MM.1S (cell line): ENCODE measurements around the gene CENPM.

Source experiments
- DNase-seq: peaks from one replicate; pipeline ENCODE4 v3.0.0-alpha.2; 2015
- H2AFZ ChIP-seq: fragments of 300-600 bp; sonication (generic); 2 replicates; pipeline ENCODE4 v1.6.0; 2016; ENCODE audit warnings: antibody characterized with exemption, low read length
- H3F3A ChIP-seq: fragments of 300-600 bp; sonication (generic); 2 replicates; pipeline ENCODE4 v1.6.1; 2016; ENCODE audit warnings: mild to moderate bottlenecking, antibody characterized with exemption, low read length, moderate library complexity, mixed read lengths; ENCODE audit not compliant: insufficient read depth
- H3K27ac ChIP-seq: fragments of 300-600 bp; sonication (generic); 2 replicates; pipeline ENCODE4 v1.5.1; 2016; ENCODE audit warnings: mild to moderate bottlenecking, low read length
- H3K27me3 ChIP-seq: fragments of 300-600 bp; sonication (generic); replicated peaks from 2 replicates; pipeline ENCODE4 v1.6.0; 2016; ENCODE audit warnings: low read length; ENCODE audit not compliant: insufficient read depth
- H3K36me3 ChIP-seq: fragments of 300-600 bp; sonication (generic); replicated peaks from 2 replicates; pipeline ENCODE4 v1.6.1; 2016; ENCODE audit warnings: mild to moderate bottlenecking, low read length, mixed read lengths; ENCODE audit not compliant: insufficient read depth
- H3K4me1 ChIP-seq: fragments of 300-600 bp; sonication (generic); 2 replicates; pipeline ENCODE4 v1.6.1; 2016; ENCODE audit warnings: low read length, mixed read lengths
- H3K4me2 ChIP-seq: fragments of 300-600 bp; sonication (generic); 2 replicates; pipeline ENCODE4 v1.6.0; 2016; ENCODE audit warnings: low read depth, low read length
- H3K4me3 ChIP-seq: fragments of 300-600 bp; sonication (generic); 2 replicates; pipeline ENCODE4 v1.5.1; 2016; ENCODE audit warnings: low read length, mixed read lengths
- H3K79me2 ChIP-seq: fragments of 300-600 bp; sonication (generic); 2 replicates; pipeline ENCODE4 v1.6.1; 2016; ENCODE audit warnings: mixed run types, low read length, mixed read lengths
- H3K9ac ChIP-seq: fragments of 300-600 bp; sonication (generic); 2 replicates; pipeline ENCODE4 v1.6.1; 2016; ENCODE audit warnings: low read length, mixed read lengths
- H3K9me2 ChIP-seq: fragments of 300-600 bp; sonication (generic); replicated peaks from 2 replicates; pipeline ENCODE4 v1.6.1; 2016; ENCODE audit warnings: mild to moderate bottlenecking, low read length, mixed read lengths; ENCODE audit not compliant: insufficient read depth
- H3K9me3 ChIP-seq: fragments of 300-600 bp; sonication (generic); replicated peaks from 2 replicates; pipeline ENCODE4 v1.6.1; 2016; ENCODE audit warnings: mild to moderate bottlenecking, low read length, mixed read lengths; ENCODE audit not compliant: insufficient read depth
- H4K20me1 ChIP-seq: fragments of 300-600 bp; sonication (generic); 2 replicates; pipeline ENCODE4 v1.6.1; 2016; ENCODE audit warnings: mild to moderate bottlenecking, low read length, moderate library complexity, mixed read lengths; ENCODE audit not compliant: insufficient read depth
- CTCF ChIP-seq: fragments of 300-600 bp; sonication (generic); IDR thresholded peaks from 2 replicates; pipeline ENCODE4 v1.5.1; 2016; ENCODE audit warnings: antibody characterized with exemption, low read length, mixed read lengths
- EZH2 ChIP-seq: fragments of 300-600 bp; sonication (generic); optimal IDR thresholded peaks from 2 replicates; pipeline ENCODE3; 2017; ENCODE audit warnings: low read depth, mild to moderate bottlenecking, antibody characterized with exemption, low read length, mixed read lengths
- EZH2phosphoT487 ChIP-seq: fragments of 300-600 bp; sonication (generic); IDR thresholded peaks from 2 replicates; pipeline ENCODE4 v1.6.1; 2018; ENCODE audit warnings: antibody characterized with exemption, low read length

The CENPM gene

GRCh38 chr22:41915035-41915785, 31.7 kb downstream of the CENPM start, which contains the start of gene SHISA8:
SHISA8 (minus strand) TSS chr22:41915074; CDS start chr22:41914667, 407 bp downstream.
- Histone ChIP-seq H3K4me1 (peaks cover 7% of the 10 kb centered on the region; the same call in 1 of the 2 replicates), H2AFZ (0 out of 2 replicates have a peak within 1 kb of the TSS, but pooled peaks have one; percentile 65)
- DNase-seq, result peak; percentile 42

GRCh38 chr22:41914611-41915034, 32.3 kb downstream of the CENPM start:
- Histone ChIP-seq H3K4me3 (peak overlapping the region; percentile 46; the same call in 1 of the 2 replicates), H3K36me3 (no peaks in the 10 kb centered on the region), H3K79me2 (no peaks in the 10 kb centered on the region), H3K27me3 (peaks cover 53% of the 10 kb centered on the region), H3K9me3 (no peaks in the 10 kb centered on the region), H4K20me1 (no peaks in the 10 kb centered on the region), H3K4me1 (peaks cover 5% of the 10 kb centered on the region; the same call in 1 of the 2 replicates), H3K9me2 (no peaks in the 10 kb centered on the region), H3K4me2 (peak overlapping the region; percentile 43; the same call in 1 of the 2 replicates), H3F3A (no peaks in the 10 kb centered on the region), H3K27ac (no peak overlapping the region), H2AFZ (no peak overlapping the region), H3K9ac (no peak overlapping the region)
- TF ChIP-seq EZH2 (no peak), EZH2phosphoT487 (no peak), CTCF (no peak)
- no peak for DNase-seq

More at GRCh38 chr22:41915035-41915785, 31.7 kb downstream of the CENPM start, which contains the start of gene SHISA8:
- Histone ChIP-seq H3K4me3 (peak within 1 kb of the TSS; percentile 46), H3K9ac (peak within 1 kb of the TSS; percentile 35; the same call in 1 of the 2 replicates), H4K20me1 (no peaks in the 10 kb centered on the region), H3K27ac (no peak within 1 kb of the TSS), H3F3A (no peaks in the 10 kb centered on the region), H3K36me3 (no peaks in the 10 kb centered on the region), H3K27me3 (peaks cover 52% of the 10 kb centered on the region), H3K9me2 (no peaks in the 10 kb centered on the region), H3K79me2 (no peaks in the 10 kb centered on the region), H3K9me3 (no peaks in the 10 kb centered on the region), H3K4me2 (peak within 1 kb of the TSS; percentile 76; the same call in 1 of the 2 replicates)
- TF ChIP-seq EZH2phosphoT487, result no peak
- TF ChIP-seq EZH2, result no peak
- no peak for TF ChIP-seq CTCF

GRCh38 chr22:41913842-41914534, 33.0 kb downstream of the CENPM start:
- Histone ChIP-seq H4K20me1 (no peaks in the 10 kb centered on the region), H3K79me2 (no peaks in the 10 kb centered on the region), H3K36me3 (no peaks in the 10 kb centered on the region), H3K9me2 (no peaks in the 10 kb centered on the region), H3K4me1 (peaks cover 2% of the 10 kb centered on the region), H3K4me2 (no peak overlapping the region), H3F3A (no peaks in the 10 kb centered on the region), H3K27me3 (peaks cover 56% of the 10 kb centered on the region), H3K9ac (no peak overlapping the region), H2AFZ (no peak overlapping the region), H3K9me3 (no peaks in the 10 kb centered on the region), H3K27ac (no peak overlapping the region), H3K4me3 (no peak overlapping the region)
- DNase-seq, result no peak
- TF ChIP-seq EZH2, result no peak
- TF ChIP-seq EZH2phosphoT487, result no peak
- TF ChIP-seq CTCF, result no peak
